ENCODE data around the gene ALAS1.

Gene ALAS1

GRCh38 chr3:52248816-52249547 is 51.0 kb downstream of the ALAS1 start:
- no peak for DNase-seq (ENCODE audit: low read depth, low spot score)

- no peak for DNase-seq (ENCODE audit: low read depth, low spot score)
Measured at GRCh38 chr3:52249683-52250082, 51.7 kb downstream of the ALAS1 start.

- DNase-seq (ENCODE audit: low read depth, low spot score): no peak
Measured at GRCh38 chr3:52250122-52250521, 52.2 kb downstream of the ALAS1 start.

- no peak for DNase-seq (ENCODE audit: low read depth, low spot score)
Measured at GRCh38 chr3:52253314-52254304, 55.6 kb downstream of the ALAS1 start.

GRCh38 chr3:52254608-52255007 is 56.6 kb downstream of the ALAS1 start:
- no peak for DNase-seq (ENCODE audit: low read depth, low spot score)

GRCh38 chr3:52256159-52256558 is 58.2 kb downstream of the ALAS1 start:
- DNase-seq (ENCODE audit: low read depth, low spot score): no peak

GRCh38 chr3:52256622-52257021 is 58.7 kb downstream of the ALAS1 start:
- DNase-seq (ENCODE audit: low read depth, low spot score): no peak

GRCh38 chr3:52257911-52258310 is 60.0 kb downstream of the ALAS1 start:
- DNase-seq (ENCODE audit: low read depth, low spot score): no peak

- no peak for DNase-seq (ENCODE audit: low read depth, low spot score)
Measured at GRCh38 chr3:52259035-52259434, 61.1 kb downstream of the ALAS1 start.

- no peak for DNase-seq (ENCODE audit: low read depth, low spot score)
Measured at GRCh38 chr3:52259448-52259847, 61.5 kb downstream of the ALAS1 start.

- DNase-seq (ENCODE audit: low read depth, low spot score): no peak
Measured at GRCh38 chr3:52262447-52262846, 64.5 kb downstream of the ALAS1 start.
